ENCODE data around the gene OSBPL7. TPM values are rescaled to one million over a fixed set of nuclear protein-coding genes. Genes with fewer than 3 reads are reported as not detected.

The OSBPL7 gene
- total RNA-seq, 6 experiments from 2014 or later = 0.62 to 2.2 (median 1.4) TPM

DNA sequence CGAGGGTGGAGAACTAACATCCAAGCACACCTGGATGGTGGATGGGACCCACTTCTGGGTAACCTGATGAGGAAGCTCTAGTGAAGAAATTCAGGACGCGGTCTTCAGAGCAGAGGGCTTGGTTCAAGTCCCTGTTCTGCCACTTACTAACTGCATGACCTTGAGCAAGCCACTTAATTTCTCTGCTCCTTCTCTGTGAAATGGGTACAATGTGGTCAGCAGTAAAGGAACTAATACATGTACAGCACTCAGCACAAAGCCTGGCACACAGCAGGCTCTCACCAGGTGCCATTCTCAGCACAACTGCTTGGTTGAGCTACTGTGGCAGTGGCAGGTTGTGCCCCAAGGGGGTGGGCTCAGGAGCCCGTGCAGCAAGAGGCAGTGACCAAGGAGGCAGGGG lies 1.9 kb upstream of the OSBPL7 start:
- Histone ChIP-seq H3K4me3 (no peak overlapping the region), H3K4me1 (no peaks in the 10 kb centered on the region), H3K9me3 (no peaks in the 10 kb centered on the region), H3K27me3 (no peaks in the 10 kb centered on the region), H3K36me3 (peaks cover 8 to 45% (median 18%) of the 10 kb centered on the region in 4 donors), H3K27ac (no peak overlapping the region)
- WGBS (ENCODE audit: insufficient coverage, low coverage, low lambda C conversion rate, missing lambda C conversion rate) = 68% methylated on average over 2 of the region's 4 CpGs
- no peak for TF ChIP-seq POLR2A (IDR thresholded peaks at IDR 0.05)
- TF ChIP-seq, protein P1, sequence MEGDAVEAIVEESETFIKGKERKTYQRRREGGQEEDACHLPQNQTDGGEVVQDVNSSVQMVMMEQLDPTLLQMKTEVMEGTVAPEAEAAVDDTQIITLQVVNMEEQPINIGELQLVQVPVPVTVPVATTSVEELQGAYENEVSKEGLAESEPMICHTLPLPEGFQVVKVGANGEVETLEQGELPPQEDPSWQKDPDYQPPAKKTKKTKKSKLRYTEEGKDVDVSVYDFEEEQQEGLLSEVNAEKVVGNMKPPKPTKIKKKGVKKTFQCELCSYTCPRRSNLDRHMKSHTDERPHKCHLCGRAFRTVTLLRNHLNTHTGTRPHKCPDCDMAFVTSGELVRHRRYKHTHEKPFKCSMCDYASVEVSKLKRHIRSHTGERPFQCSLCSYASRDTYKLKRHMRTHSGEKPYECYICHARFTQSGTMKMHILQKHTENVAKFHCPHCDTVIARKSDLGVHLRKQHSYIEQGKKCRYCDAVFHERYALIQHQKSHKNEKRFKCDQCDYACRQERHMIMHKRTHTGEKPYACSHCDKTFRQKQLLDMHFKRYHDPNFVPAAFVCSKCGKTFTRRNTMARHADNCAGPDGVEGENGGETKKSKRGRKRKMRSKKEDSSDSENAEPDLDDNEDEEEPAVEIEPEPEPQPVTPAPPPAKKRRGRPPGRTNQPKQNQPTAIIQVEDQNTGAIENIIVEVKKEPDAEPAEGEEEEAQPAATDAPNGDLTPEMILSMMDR (IDR thresholded peaks at IDR 0.05) = no peak
- intact Hi-C loops (cut with DNase I) = no loop called here
- no peak for DNase-seq
- no peak for ATAC-seq

DNA sequence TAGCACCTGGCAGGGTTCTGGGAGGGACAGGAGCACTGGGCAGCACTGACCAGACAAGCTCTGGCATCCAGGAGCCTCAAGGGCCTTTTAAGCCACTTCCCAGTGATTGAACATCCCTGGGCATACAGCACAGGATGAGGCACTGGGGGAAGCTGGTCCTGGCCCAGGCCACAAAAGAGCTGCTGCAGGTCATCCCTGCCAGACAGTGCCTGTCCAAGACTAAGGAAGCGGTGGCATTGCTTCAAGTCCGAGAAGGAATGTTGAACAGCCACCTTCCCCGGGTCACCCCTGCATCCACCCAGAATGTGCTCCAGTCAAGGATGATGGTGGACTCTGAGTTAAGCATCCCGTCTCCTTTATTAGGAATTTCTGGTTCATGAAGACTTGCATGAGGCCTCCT lies 1.2 kb upstream of the OSBPL7 start:
- Histone ChIP-seq H3K27me3 (no peaks in the 10 kb centered on the region), H3K36me3 (peaks cover 8 to 38% (median 18%) of the 10 kb centered on the region in 4 donors), H3K9me3 (no peaks in the 10 kb centered on the region), H3K27ac (no peak overlapping the region), H3K4me3 (no peak overlapping the region), H3K4me1 (no peaks in the 10 kb centered on the region)
- intact Hi-C loops (cut with DNase I) = no loop called here
- ATAC-seq = no peak
- TF ChIP-seq POLR2A (IDR thresholded peaks at IDR 0.05) = no peak
- TF ChIP-seq, protein P1 (IDR thresholded peaks at IDR 0.05) = no peak
- 100% methylated on average over 1 of the region's 4 CpGs for WGBS (ENCODE audit: insufficient coverage, low coverage, low lambda C conversion rate, missing lambda C conversion rate)
- DNase-seq = no peak

DNA sequence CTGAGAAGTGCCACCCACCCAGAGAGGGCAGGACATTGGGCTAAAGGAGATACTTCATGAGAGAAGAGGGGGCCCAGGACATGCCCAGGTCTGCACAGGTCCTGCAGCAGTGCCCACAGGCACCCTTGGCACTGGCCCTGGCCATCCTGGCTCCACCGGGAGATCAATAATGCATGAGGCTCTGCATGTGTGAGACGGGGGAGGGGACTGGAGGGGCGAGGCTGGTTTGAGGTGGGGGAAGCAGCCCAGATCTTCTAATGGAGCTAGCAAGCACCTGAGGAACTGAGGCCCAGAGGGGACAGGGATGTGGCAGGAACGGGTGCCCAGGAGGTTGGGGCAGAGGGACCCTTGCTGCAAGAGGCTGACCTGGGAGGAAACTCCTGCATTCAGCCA lies 567 bp downstream of the OSBPL7 start:
- H3K27ac ChIP-seq = no peak overlapping the region
- peaks cover 0 to 21% (median 8%) of the 10 kb centered on the region in 4 donors for H3K36me3 ChIP-seq
- ATAC-seq = peak in 1 of 4 donors; percentile 9
- no peaks in the 10 kb centered on the region for H3K4me1 ChIP-seq
- TF ChIP-seq, protein P1 (IDR thresholded peaks at IDR 0.05) = no peak
- no peak for TF ChIP-seq POLR2A (IDR thresholded peaks at IDR 0.05)
- DNase-seq = no peak
- WGBS (ENCODE audit: insufficient coverage, low coverage, low lambda C conversion rate, missing lambda C conversion rate) = 0% methylated on average over 2 of the region's 4 CpGs
- no peaks in the 10 kb centered on the region for H3K27me3 ChIP-seq
- H3K9me3 ChIP-seq = no peaks in the 10 kb centered on the region
- peak overlapping the region; percentile 43 to 53 (median 45) for H3K4me3 ChIP-seq
- intact Hi-C loops (cut with DNase I) = no loop called here

DNA sequence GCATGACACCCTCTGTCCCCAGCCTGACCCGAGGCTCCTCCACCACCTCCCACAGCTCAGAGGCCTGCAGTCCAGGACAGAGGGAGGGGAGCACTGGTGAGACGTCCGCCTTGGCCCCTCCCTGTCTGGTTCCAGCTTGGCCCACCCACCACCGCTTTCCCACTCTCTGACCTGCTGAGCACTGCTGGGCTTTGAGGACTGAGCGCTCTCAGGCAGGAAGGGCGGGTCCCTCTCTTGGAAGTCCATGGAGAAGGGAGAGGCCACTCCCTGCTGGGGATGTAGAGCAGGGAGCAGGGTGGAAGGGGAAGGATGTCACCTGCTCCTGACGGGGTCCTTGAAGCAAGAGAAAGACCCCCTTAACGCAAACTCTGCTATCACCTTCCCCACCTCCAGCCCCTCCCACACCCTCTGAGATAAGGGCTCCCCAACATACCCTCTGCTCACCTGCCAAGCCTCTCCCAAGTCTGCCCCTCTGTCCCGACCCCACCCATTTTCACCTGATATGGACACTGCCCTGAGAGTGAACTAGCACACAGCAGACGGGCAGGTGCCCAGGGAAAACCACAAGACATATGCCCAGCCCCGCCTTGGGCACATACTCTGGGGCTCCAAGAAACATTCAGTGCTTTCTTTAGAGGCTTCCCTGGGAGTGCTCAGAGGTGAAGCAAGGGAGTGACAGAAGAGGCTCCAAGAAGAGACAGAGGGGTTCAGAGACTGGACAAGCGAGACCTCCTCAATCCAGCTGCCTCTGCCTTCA lies 1.4 kb downstream of the OSBPL7 start:
- WGBS (ENCODE audit: insufficient coverage, low coverage, low lambda C conversion rate, missing lambda C conversion rate) = 46% methylated on average over 3 of the region's 12 CpGs
- H3K27ac ChIP-seq = no peak overlapping the region
- intact Hi-C loops (cut with DNase I) = no loop called here
- H3K4me3 ChIP-seq = no peak overlapping the region
- H3K9me3 ChIP-seq = no peaks in the 10 kb centered on the region
- H3K36me3 ChIP-seq = peaks cover 0 to 15% (median 6%) of the 10 kb centered on the region in 4 donors
- TF ChIP-seq, protein P1 (IDR thresholded peaks at IDR 0.05) = no peak
- no peak for TF ChIP-seq POLR2A (IDR thresholded peaks at IDR 0.05)
- no peak for ATAC-seq
- no peaks in the 10 kb centered on the region for H3K27me3 ChIP-seq
- no peaks in the 10 kb centered on the region for H3K4me1 ChIP-seq
- no peak for DNase-seq
